Lung (tissue), 12 donors: Measurements from ENCODE around the gene PANX1. TPM values are rescaled to one million over a fixed set of nuclear protein-coding genes. Genes with fewer than 3 reads are reported as not detected.

Experiments used
- ATAC-seq: fragments of 200-7000 bp; cut with Tn5 transposase; one replicate; pipeline ENCODE4 v1.9.1; 2020; ENCODE audit warnings: moderate number of reproducible peaks; ENCODE audit not compliant: insufficient read depth, low FRiP score
- DNase-seq, 3 donors: peaks; one replicate each; pipeline ENCODE4 v3.0.0-alpha.2; 2013 to 2017
- H3K27ac ChIP-seq, 2 donors: one replicate each; pipeline ENCODE4 v1.5.1; 2013; ENCODE audit warnings: mild to moderate bottlenecking in 2 of 2, moderate library complexity in 2 of 2, control low read depth in 1 of 2, inconsistent platforms in 1 of 2, low read depth in 1 of 2, low read length in 1 of 2
- H3K27me3 ChIP-seq, 3 donors: one replicate each; pipeline ENCODE4 v1.5.1; 2013; ENCODE audit warnings: low read length in 2 of 3; ENCODE audit not compliant: control insufficient read depth in 3 of 3, insufficient read depth in 3 of 3
- H3K36me3 ChIP-seq, 4 donors: one replicate each; pipeline ENCODE4 v1.5.1; 2013; ENCODE audit warnings: low read length in 4 of 4, mild to moderate bottlenecking in 1 of 4, moderate library complexity in 1 of 4; ENCODE audit not compliant: control insufficient read depth in 4 of 4, insufficient read depth in 4 of 4
- H3K4me1 ChIP-seq, 5 donors: one replicate each; pipeline ENCODE4 v1.5.1; 2013; ENCODE audit warnings: low read length in 5 of 5, mild to moderate bottlenecking in 2 of 5, moderate library complexity in 1 of 5; ENCODE audit not compliant: control insufficient read depth in 5 of 5, insufficient read depth in 5 of 5
- H3K4me3 ChIP-seq: one replicate; pipeline ENCODE4 v1.5.1; 2013; ENCODE audit warnings: mild to moderate bottlenecking, control low read depth, moderate library complexity
- H3K9ac ChIP-seq, 2 donors: one replicate each; pipeline ENCODE4 v1.5.1; 2013; ENCODE audit warnings: low read length in 2 of 2, control low read depth in 1 of 2; ENCODE audit not compliant: insufficient read depth in 1 of 2
- H3K9me3 ChIP-seq, 4 donors: one replicate each; pipeline ENCODE4 v1.5.1; 2013; ENCODE audit warnings: low read length in 3 of 4, mild to moderate bottlenecking in 1 of 4, moderate library complexity in 1 of 4; ENCODE audit not compliant: control insufficient read depth in 4 of 4, insufficient read depth in 3 of 4
- CTCF ChIP-seq: IDR thresholded peaks from 2 replicates; pipeline ENCODE4 v1.5.1; 2012; ENCODE audit warnings: mild to moderate bottlenecking; ENCODE audit errors: control extremely low read depth, extremely low read depth
- WGBS, 2 donors: extraction: QIAGEN DNeasy Blood & Tissue Kit; methylation state at CpG; one replicate each; pipeline ENCODE4 v1.1.7; 2013; 5-methylcytosine and 5-hydroxymethylcytosine counted together
- polyA plus RNA-seq, 2 donors: library from polyadenylated mRNA; stranded (reverse); fragments of 200-250 nt; gene quantifications; one replicate each; pipeline ENCODE4 v1.2.1, GENCODE V29; 2013
- total RNA-seq, 2 donors: library from RNA; depleted of rRNA in 1 of 2; stranded (reverse); fragments of >200 nt in 1 of 2; gene quantifications; one replicate each; pipeline ENCODE4 v1.2.1, GENCODE V29; 2014 to 2021
- donor health status: control.
- donor health status: control.
- donor health status: Bipolar disorder and iron deficiency.
- donor health status: healthy.
- donor health status: DM: yes; HTN: yes; CAD: no.

Gene PANX1
- total and polyA plus RNA-seq, 4 donors, result 5.9 to 25.7 (median 19.0) TPM

GRCh38 chr11:94103471-94103870, 25.2 kb upstream of the PANX1 start:
- Histone ChIP-seq H3K4me3 (no peak overlapping the region), H3K27ac (no peak overlapping the region), H3K4me1 (no peaks in the 10 kb centered on the region), H3K9me3 (peaks cover 0 to 2% (median 0%) of the 10 kb centered on the region in 4 donors), H3K9ac (no peak overlapping the region), H3K36me3 (no peaks in the 10 kb centered on the region), H3K27me3 (no peaks in the 10 kb centered on the region)
- no peak for ATAC-seq
- WGBS, 2 donors, result 62 to 64% methylated on average over 1 of the region's 1 CpG
- TF ChIP-seq CTCF, result no peak
- DNase-seq, result no peak

- no peaks in the 10 kb centered on the region for H3K27me3 ChIP-seq
- no peaks in the 10 kb centered on the region for H3K36me3 ChIP-seq
- no peak overlapping the region for H3K27ac ChIP-seq
- TF ChIP-seq CTCF, result no peak
- H3K9me3 ChIP-seq, result peaks cover 0 to 3% (median 1%) of the 10 kb centered on the region in 4 donors
- H3K4me3 ChIP-seq, result no peak overlapping the region
- ATAC-seq (no peak), DNase-seq (no peak)
- no peak overlapping the region for H3K9ac ChIP-seq
- no peaks in the 10 kb centered on the region for H3K4me1 ChIP-seq
Measured at GRCh38 chr11:94104734-94105133, 23.9 kb upstream of the PANX1 start.

GRCh38 chr11:94106716-94107115, 21.9 kb upstream of the PANX1 start:
- H3K9ac ChIP-seq, result no peak overlapping the region

More at GRCh38 chr11:94106716-94107115, 21.9 kb upstream of the PANX1 start:
- Histone ChIP-seq H3K4me1 (no peaks in the 10 kb centered on the region), H3K4me3 (no peak overlapping the region), H3K27ac (no peak overlapping the region), H3K36me3 (no peaks in the 10 kb centered on the region), H3K27me3 (no peaks in the 10 kb centered on the region), H3K9me3 (peaks cover 0 to 3% (median 0%) of the 10 kb centered on the region in 4 donors)
- WGBS, 2 donors, result 91 to 94% methylated on average over 4 of the region's 4 CpGs
- TF ChIP-seq CTCF, result no peak
- ATAC-seq (no peak), DNase-seq (no peak)
